ENCODE results near the gene SLC44A2. TPM values are rescaled to one million over a fixed set of nuclear protein-coding genes. Genes with fewer than 3 reads are reported as not detected.

Gene SLC44A2
- total and polyA plus RNA-seq, 2 experiments from 2014 or later: 43.2 to 65.0 TPM

- TF ChIP-seq CTCF (conservative IDR thresholded peaks at IDR 0.05; ENCODE audit: low read depth in 2 of 2): no peak
- no peak for TF ChIP-seq ZNF331 (CRISPR knock-in tag; IDR thresholded peaks at IDR 0.05; ENCODE audit: low read depth)
- TF ChIP-seq JUNB (IDR thresholded peaks at IDR 0.05; ENCODE audit: unreplicated experiment): no peak
- TF ChIP-seq ZNF114 (CRISPR knock-in tag; IDR thresholded peaks at IDR 0.05): no peak
- TF ChIP-seq EZH2phosphoT487 (IDR thresholded peaks at IDR 0.05; ENCODE audit: unreplicated experiment): no peak
These were observed 32.2 kb upstream of the SLC44A2 start (continued) for GRCh38 chr19:10593148-10593547.

- Histone ChIP-seq H3K79me2 (replicated peaks; ENCODE audit: insufficient read depth) (no peaks in the 10 kb centered on the region), H3K27me3 (ENCODE audit: insufficient read depth) (no peaks in the 10 kb centered on the region)
- no peak for ATAC-seq
These were observed 31.3 kb upstream of the SLC44A2 start for GRCh38 chr19:10593820-10594637.

More at GRCh38 chr19:10593820-10594637, 31.3 kb upstream of the SLC44A2 start:
- Histone ChIP-seq H3K9me2 (ENCODE audit: insufficient read depth) (no peaks in the 10 kb centered on the region), H3K4me3 (no peak overlapping the region), H3K4me1 (ENCODE audit: insufficient read depth) (no peaks in the 10 kb centered on the region), H4K20me1 (replicated peaks; ENCODE audit: insufficient read depth) (no peaks in the 10 kb centered on the region), H3K36me3 (ENCODE audit: insufficient read depth) (no peaks in the 10 kb centered on the region), H3F3A (replicated peaks; ENCODE audit: low read depth) (no peaks in the 10 kb centered on the region), H2AFZ (no peak overlapping the region), H3K27ac (ENCODE audit: low read depth) (no peak overlapping the region), H3K4me2 (no peak overlapping the region)
- Mint-ChIP-seq H3K36me3 (ENCODE audit: low read depth) (no peaks in the 10 kb centered on the region), H3K27ac (no peak overlapping the region), H3K4me1 (no peaks in the 10 kb centered on the region), H3K27me3 (ENCODE audit: insufficient read depth, low read depth, poor library complexity) (peaks cover 15% of the 10 kb centered on the region), H3K4me3 (no peak overlapping the region), H3K9me3 (no peaks in the 10 kb centered on the region)
- DNase-seq (ENCODE audit: low spot score): no peak
- TF ChIP-seq, protein P1, sequence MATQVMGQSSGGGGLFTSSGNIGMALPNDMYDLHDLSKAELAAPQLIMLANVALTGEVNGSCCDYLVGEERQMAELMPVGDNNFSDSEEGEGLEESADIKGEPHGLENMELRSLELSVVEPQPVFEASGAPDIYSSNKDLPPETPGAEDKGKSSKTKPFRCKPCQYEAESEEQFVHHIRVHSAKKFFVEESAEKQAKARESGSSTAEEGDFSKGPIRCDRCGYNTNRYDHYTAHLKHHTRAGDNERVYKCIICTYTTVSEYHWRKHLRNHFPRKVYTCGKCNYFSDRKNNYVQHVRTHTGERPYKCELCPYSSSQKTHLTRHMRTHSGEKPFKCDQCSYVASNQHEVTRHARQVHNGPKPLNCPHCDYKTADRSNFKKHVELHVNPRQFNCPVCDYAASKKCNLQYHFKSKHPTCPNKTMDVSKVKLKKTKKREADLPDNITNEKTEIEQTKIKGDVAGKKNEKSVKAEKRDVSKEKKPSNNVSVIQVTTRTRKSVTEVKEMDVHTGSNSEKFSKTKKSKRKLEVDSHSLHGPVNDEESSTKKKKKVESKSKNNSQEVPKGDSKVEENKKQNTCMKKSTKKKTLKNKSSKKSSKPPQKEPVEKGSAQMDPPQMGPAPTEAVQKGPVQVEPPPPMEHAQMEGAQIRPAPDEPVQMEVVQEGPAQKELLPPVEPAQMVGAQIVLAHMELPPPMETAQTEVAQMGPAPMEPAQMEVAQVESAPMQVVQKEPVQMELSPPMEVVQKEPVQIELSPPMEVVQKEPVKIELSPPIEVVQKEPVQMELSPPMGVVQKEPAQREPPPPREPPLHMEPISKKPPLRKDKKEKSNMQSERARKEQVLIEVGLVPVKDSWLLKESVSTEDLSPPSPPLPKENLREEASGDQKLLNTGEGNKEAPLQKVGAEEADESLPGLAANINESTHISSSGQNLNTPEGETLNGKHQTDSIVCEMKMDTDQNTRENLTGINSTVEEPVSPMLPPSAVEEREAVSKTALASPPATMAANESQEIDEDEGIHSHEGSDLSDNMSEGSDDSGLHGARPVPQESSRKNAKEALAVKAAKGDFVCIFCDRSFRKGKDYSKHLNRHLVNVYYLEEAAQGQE (IDR thresholded peaks at IDR 0.05; ENCODE audit: unreplicated experiment): no peak
- TF ChIP-seq STAT1 (IDR thresholded peaks at IDR 0.05; ENCODE audit: unreplicated experiment) (no peak), NANOG (IDR thresholded peaks at IDR 0.05; ENCODE audit: borderline replicate concordance) (no peak), JUNB (IDR thresholded peaks at IDR 0.05; ENCODE audit: unreplicated experiment) (no peak), CTCF (conservative IDR thresholded peaks at IDR 0.05; ENCODE audit: low read depth in 2 of 2) (no peak), CREB1 (CRISPR knock-in tag; IDR thresholded peaks at IDR 0.05; ENCODE audit: low read depth) (no peak), EZH2 (IDR thresholded peaks at IDR 0.05; ENCODE audit: low read depth, unreplicated experiment) (no peak), POLR2AphosphoS5 (IDR thresholded peaks at IDR 0.05; ENCODE audit: low read depth) (no peak), EZH2phosphoT487 (IDR thresholded peaks at IDR 0.05; ENCODE audit: unreplicated experiment) (no peak), ZNF331 (CRISPR knock-in tag; IDR thresholded peaks at IDR 0.05; ENCODE audit: low read depth) (no peak)
